ENCODE data around the gene SDF4.

The SDF4 gene

DNA sequence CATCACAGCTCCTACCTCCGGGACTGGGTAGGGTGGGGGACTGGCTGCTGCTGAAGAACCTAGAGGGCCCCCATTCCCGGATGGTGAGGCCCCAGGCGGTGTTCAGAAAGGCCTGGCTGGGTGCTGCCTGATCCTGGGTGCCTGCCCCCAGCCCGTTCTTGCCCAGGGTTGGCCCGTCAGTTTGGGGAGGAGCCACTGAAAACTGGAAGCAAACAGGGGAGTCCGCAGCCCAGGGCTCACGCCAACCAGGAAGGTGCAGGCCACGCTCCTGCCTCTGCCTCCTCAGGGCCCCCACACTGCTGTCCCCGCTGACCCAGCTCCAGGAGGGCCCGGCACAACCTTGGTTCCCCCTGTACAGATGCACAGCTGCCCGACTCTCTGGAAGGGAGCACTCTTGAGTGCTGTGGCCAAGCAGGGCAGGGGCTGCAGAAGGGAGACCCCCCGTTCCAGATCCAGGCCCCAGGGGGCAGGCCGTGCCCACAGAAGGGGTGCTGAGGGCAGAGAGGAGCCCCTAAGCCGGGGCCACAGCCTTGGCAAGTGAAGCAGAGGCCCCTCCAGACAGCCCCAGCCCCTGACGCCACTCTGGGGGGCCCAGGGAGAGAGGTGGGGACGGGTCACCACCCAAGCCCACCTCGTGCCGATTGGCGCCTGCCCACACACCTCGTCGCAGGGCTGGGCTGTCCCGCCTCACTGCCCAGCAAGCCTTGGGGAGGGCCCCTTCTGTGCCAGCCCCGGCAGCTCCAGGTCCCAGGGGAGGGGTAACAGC lies 9.2 kb upstream of the SDF4 start:
- DNase-seq, result no peak

GRCh38 chr1:1240348-1240732 lies 8.5 kb upstream of the SDF4 start:
- no peak for DNase-seq

DNA sequence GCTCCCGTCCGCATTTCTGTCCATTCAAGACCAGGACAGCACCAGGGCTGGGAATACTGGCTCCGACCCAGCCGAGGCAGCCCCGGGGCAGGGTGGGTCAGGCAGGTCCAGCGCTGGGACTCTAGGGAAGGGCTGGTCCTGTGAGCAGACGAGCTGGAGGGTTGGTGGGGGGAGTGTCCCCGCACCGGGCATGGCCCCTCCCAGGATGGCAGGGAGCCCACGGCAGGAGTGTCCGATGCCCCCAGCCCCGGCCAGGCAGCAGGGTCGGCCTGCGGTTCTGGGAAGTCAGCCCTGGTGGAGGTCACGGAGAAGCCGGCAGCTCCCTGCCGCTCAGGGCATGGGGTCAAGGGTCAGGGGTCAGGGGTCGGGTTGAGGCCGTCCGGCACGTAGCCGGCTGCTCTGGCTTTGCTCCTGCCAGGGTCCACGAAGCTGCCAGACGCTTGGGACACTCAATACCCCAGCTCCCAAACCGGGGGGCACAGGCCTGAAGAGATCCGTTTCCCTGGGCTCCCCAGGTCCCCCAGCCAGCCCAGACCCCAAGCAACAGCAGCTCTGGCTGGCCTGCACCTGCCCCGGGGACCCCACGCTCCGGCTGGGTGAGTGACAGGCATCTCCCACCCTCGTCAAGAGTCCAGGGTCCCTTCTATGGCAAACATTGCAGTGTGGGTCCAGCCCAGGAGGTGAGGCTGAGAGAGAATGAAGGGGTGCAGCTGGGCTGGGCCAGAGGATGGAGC lies 8.0 kb upstream of the SDF4 start:
- DNase-seq, result no peak

- DNase-seq, result no peak
Observed at GRCh38 chr1:1239227-1239613, 7.4 kb upstream of the SDF4 start.

DNA sequence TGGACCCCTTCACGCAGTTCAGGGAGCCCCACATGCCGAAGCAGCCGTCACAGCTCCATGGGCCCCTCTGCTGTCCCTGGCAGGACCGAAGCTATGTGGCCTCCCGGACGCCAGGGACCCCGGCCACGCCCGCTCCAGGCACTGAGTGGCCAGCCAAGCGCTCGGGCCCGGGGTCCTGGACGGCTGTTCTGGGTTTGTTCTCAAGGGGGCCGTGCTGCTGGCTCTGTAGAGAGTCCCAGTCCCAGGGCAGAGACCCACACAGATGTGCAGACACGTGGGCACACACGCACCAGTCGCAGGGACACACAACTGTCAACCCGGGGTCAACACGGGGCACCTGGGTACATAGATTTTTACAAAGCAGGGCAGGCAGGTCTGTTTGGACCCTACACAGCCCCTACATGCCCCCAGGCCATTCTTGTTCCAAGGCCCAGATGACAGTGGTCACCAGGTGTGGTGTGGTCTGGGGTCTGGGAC lies 6.9 kb upstream of the SDF4 start:
- no peak for DNase-seq

- peak; percentile 59 for DNase-seq
Observed at GRCh38 chr1:1237874-1238701, 6.3 kb upstream of the SDF4 start.

DNA sequence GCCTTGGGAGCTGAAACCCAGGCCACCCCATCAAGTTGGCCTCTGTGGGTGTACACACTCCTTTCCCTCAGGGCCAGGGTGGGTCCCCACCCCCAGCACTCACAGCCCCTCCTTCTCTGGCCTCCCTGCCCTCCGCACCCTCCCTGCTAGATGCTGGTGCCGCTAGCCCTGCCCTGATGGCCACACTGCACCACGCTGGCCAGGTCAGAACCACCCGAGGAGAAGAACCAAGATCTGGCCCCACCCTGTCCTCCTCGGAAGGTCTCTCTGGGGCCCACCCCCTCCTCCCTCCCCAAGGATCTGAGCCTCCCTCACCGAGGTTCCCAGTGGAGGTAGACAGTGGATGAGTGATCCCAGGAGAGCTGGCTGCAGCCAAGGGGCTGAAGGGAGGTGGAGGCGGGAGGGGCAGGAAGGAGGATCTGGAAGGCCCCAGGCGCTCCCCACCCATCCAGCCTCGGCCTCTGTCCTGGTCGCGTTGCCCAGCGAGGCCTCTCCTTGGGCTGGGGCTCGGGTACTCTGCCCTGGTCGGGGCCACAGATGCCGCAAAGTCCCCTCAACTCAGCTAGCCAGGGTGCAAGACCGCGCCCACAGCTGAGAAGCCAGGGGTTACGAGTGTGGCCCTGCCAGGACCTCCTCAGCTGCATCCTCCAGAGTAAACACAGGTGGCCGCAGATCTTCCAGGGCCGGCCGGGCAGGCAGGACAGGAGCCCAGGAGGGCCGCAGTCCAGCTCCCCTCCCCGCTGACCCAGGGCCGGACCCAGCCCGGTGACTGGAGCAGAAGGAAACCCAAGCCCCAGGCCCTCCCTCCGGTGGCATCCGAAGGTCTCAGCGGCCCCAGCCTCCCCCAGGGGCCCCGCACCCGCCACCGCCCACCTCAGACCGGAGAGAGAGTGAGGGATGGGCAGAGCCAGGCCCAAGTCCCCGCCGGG lies 5.4 kb upstream of the SDF4 start:
- DNase-seq, result no peak

GRCh38 chr1:1236176-1236763 lies 4.5 kb upstream of the SDF4 start:
- no peak for DNase-seq

GRCh38 chr1:1235016-1235744 lies 3.4 kb upstream of the SDF4 start:
- no peak for DNase-seq

- no peak for DNase-seq
Observed at GRCh38 chr1:1234180-1234808, 2.5 kb upstream of the SDF4 start.

GRCh38 chr1:1233567-1233892 lies 1.7 kb upstream of the SDF4 start:
- DNase-seq, result no peak

DNA sequence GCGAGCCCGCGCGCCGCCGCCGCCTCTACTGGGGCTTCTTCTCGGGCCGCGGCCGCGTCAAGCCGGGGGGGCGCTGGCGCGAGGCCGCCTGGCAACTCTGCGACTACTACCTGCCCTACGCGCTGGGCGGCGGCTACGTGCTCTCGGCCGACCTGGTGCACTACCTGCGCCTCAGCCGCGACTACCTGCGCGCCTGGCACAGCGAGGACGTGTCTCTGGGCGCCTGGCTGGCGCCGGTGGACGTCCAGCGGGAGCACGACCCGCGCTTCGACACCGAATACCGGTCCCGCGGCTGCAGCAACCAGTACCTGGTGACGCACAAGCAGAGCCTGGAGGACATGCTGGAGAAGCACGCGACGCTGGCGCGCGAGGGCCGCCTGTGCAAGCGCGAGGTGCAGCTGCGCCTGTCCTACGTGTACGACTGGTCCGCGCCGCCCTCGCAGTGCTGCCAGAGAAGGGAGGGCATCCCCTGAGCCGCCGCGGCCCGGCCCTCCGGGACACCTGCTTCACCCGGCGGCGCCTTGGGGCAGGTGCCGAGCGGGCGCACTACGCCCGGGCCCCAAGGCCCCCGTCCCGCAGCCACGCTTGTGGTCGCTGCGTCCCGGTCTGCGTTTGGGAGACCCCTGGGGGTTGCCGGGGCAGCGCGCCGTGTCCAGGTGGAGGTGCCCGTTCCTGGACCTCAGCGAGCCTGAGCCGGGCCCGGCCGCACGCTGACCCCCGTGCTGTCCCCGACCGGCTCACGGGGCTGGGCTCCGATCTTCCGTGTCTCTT lies 1.2 kb upstream of the SDF4 start:
- no peak for DNase-seq

GRCh38 chr1:1232208-1232795 lies 501 bp upstream of the SDF4 start, which contains the start of gene B3GALT6:
B3GALT6 (plus strand) TSS chr1:1232237; CDS start chr1:1232279, 42 bp downstream.
- no peak for DNase-seq

DNA sequence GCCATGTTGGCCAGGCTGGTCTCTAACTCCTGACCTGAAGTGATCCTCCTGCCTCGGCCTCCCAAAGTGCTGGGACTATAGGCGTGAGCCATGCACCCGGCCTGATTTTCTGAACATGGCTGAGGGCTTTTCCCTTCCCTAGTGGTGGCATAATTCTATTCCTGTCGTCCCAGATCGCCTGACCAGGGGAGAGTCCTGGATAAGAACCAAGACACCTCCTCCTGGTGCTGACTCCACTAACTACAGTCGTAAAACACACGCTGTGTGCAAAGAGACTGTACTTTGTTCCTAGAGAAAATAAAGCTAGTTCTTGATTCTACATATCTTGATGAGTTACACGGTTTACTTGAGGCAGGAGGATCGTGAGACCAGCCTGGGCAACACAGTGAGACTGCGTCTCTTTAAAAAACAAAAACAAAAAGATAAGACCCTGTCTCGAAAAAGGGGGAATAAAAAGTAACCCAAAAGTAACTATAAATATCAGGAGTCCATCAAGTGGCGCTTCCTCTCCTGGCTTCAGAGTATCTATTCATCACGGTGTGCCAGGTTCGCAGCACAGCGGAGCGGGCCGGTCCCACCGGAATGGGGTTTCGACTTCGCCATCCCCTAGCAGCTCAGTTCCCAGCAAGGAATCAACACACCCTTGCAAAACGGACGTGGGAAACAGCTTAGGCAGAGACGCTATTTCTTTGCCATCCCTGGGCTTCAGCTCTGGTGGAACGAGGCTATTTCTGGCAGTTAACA lies 973 bp downstream of the SDF4 start:
- DNase-seq, result peak; percentile 37

DNA sequence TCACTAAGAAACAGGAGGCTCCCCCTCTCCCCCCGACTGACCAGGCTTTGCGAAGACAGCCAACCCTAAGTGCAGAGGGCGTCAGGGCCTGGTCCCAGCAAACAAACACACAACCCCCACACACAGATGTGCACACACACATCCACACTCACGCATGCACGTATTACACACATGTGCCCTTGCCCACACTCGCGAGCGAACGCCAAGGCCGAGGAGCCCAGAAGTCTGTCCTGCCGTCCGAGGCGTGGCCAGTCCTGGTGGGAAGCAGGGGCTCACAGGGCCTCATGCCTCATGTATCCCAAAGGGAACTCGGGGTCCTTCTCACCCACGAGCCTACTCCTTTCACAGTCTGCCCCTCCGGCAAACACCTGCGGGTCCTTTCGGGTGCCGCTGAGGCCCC lies 2.0 kb downstream of the SDF4 start:
- no peak for DNase-seq

- DNase-seq, result no peak
Observed at GRCh38 chr1:1228596-1229321, 3.0 kb downstream of the SDF4 start.

DNA sequence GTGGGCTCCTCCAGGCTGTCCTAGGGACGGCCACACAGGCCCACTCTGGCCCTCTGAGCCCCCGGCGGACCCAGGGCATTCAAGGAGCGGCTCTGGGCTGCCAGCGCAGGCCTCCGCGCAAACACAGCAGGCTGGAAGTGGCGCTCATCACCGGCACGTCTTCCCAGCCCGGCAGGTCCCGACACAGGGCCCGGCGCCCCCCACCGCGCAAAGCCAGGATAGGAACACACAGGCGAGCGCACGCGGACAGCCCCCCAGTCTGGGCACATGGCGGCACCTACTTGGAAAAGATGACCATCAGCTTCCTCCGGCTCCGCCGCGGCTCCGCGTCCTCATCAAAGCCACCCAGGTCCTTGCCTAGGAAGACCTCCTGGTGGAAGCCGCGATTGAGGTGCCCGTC lies 3.6 kb downstream of the SDF4 start:
- DNase-seq, result no peak

DNA sequence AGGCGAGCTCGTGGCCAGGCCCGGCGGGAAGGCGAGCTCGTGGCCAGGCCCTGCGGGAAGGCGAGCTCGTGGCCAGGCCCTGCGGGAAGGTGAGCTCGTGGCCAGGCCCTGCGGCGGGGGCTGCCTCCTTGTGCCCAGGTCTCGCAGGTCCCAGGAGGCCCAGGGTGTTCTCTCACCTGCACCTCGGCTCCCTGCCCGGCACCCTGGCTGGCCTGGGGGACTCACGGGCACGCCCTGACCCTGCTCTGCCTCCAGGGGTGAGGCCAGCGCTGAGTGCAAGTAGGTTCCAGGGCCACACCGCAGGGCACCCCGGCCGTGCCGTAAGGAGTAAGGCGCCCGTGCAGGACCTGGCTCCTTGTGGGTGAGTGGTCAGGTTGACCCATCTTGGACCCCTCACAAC lies 4.4 kb downstream of the SDF4 start:
- DNase-seq, result no peak

Data from NCI-H526 treated with DMSO at 0.1 percent for 48 hours (cell line).